NB4 (cell line): Measurements from ENCODE around the gene DPP10.

ENCODE experiments used
- DNase-seq: peaks from one replicate; pipeline ENCODE4 v3.0.0; 2010; ENCODE audit warnings: low read depth
- H3K4me3 ChIP-seq: one replicate; pipeline ENCODE4 v1.5.1; 2011; ENCODE audit warnings: mild to moderate bottlenecking, low read depth, low read length, moderate library complexity
- CTCF ChIP-seq: IDR thresholded peaks from one replicate; pipeline ENCODE4 v1.5.1; 2012; ENCODE audit warnings: low read depth, low read length
- MAX ChIP-seq: IDR thresholded peaks from 2 replicates; pipeline ENCODE4 v1.6.1; 2011; ENCODE audit warnings: low read depth, low read length
- MYC ChIP-seq: IDR thresholded peaks from 2 replicates; pipeline ENCODE4 v1.6.1; 2011; ENCODE audit warnings: low read depth, low read length
- POLR2A ChIP-seq: IDR thresholded peaks from 2 replicates; pipeline ENCODE4 v1.6.1; 2011; ENCODE audit warnings: mild to moderate bottlenecking; ENCODE audit not compliant: insufficient read length; ENCODE audit errors: extremely low read depth

Gene DPP10

GRCh38 chr2:114577657-114578056, 135.2 kb downstream of the DPP10 start:
- TF ChIP-seq MAX (no peak), MYC (no peak), POLR2A (no peak), CTCF (no peak)
- DNase-seq = no peak
- no peak overlapping the region for H3K4me3 ChIP-seq

GRCh38 chr2:114579542-114579941, 137.1 kb downstream of the DPP10 start:
- H3K4me3 ChIP-seq = no peak overlapping the region
- TF ChIP-seq MAX (no peak), CTCF (no peak), MYC (no peak), POLR2A (no peak)
- DNase-seq = no peak

- TF ChIP-seq MAX = no peak
- no peak for TF ChIP-seq MYC
- TF ChIP-seq POLR2A = no peak
- no peak for TF ChIP-seq CTCF
- no peak for DNase-seq
- no peak overlapping the region for H3K4me3 ChIP-seq
Observed at GRCh38 chr2:114580691-114581090, 138.2 kb downstream of the DPP10 start.

- H3K4me3 ChIP-seq = no peak overlapping the region
- TF ChIP-seq MAX = no peak
- no peak for TF ChIP-seq MYC
- TF ChIP-seq POLR2A = no peak
- no peak for DNase-seq
Observed at GRCh38 chr2:114598329-114598728, 155.9 kb downstream of the DPP10 start.

GRCh38 chr2:114609203-114609602, 166.8 kb downstream of the DPP10 start:
- H3K4me3 ChIP-seq = no peak overlapping the region
- TF ChIP-seq CTCF = no peak
- no peak for TF ChIP-seq MAX
- TF ChIP-seq MYC = no peak
- no peak for TF ChIP-seq POLR2A
- DNase-seq = no peak

- no peak overlapping the region for H3K4me3 ChIP-seq
- no peak for TF ChIP-seq MYC
- TF ChIP-seq CTCF = no peak
- no peak for DNase-seq
Observed at GRCh38 chr2:114609801-114610200, 167.4 kb downstream of the DPP10 start.
